PC-9 (cell line): ENCODE data around the gene PSMB9. TPM values are rescaled to one million over a fixed set of nuclear protein-coding genes. Genes with fewer than 3 reads are reported as not detected.
A peak's percentile ranks its signal among the peaks of the same experiment; 100 is the strongest.

Source experiments
- BruUV-seq: library from RNA; stranded (reverse); fragments of 400-500 nt; replicated peaks from 2 replicates; lab custom pipeline; 2021; lab: Mats Ljungman, UMichigan
- CTCF ChIA-PET: fragments of 300-600 bp; sonication (Branson Sonifier 250); formaldehyde crosslinking; loops from one replicate; lab custom pipeline; 2022; ENCODE audit warnings: antibody characterized with exemption; lab: Charles Lee
- POLR2A ChIA-PET: fragments of 300-600 bp; sonication (Branson Sonifier 250); formaldehyde crosslinking; loops from one replicate; lab custom pipeline; 2022; ENCODE audit warnings: antibody characterized with exemption; ENCODE audit not compliant: unreplicated experiment; lab: Charles Lee
- DNase-seq, 2 experiments: peaks; one replicate each; pipeline versions ENCODE4 v3.0.0 to v3.0.0-alpha.2; 2015 to 2022; ENCODE audit warnings: mixed read lengths in 1 of 2
- H2AFZ ChIP-seq: fragments of 200-600 bp; sonication (generic); 2 replicates; pipeline ENCODE4 v1.8.1; 2017; ENCODE audit warnings: antibody characterized with exemption
- H3F3A ChIP-seq: fragments of 200-600 bp; sonication (generic); 2 replicates; pipeline ENCODE4 v1.8.1; 2017; ENCODE audit warnings: antibody characterized with exemption, mild to moderate bottlenecking, low read depth; ENCODE audit not compliant: insufficient read depth
- H3K27ac ChIP-seq: fragments of 200-600 bp; sonication (generic); 2 replicates; pipeline ENCODE4 v1.6.1; 2016; ENCODE audit warnings: mixed run types
- H3K27me3 ChIP-seq: fragments of 200-600 bp; sonication (generic); 2 replicates; pipeline ENCODE4 v1.6.1; 2016; ENCODE audit warnings: low read depth, mixed run types; ENCODE audit not compliant: insufficient read depth
- H3K36me3 ChIP-seq: fragments of 200-600 bp; sonication (generic); 2 replicates; pipeline ENCODE4 v1.6.1; 2016; ENCODE audit warnings: low read depth, mixed run types
- H3K4me1 ChIP-seq: fragments of 200-600 bp; sonication (generic); replicated peaks from 2 replicates; pipeline ENCODE4 v1.6.1; 2016; ENCODE audit warnings: mixed run types; ENCODE audit not compliant: insufficient read depth
- H3K4me2 ChIP-seq: fragments of 200-600 bp; sonication (generic); 2 replicates; pipeline ENCODE4 v1.6.1; 2017; ENCODE audit warnings: mixed run types
- H3K4me3 ChIP-seq: fragments of 200-600 bp; sonication (generic); 2 replicates; pipeline ENCODE4 v1.6.1; 2016; ENCODE audit warnings: mixed run types
- H3K79me2 ChIP-seq: fragments of 200-600 bp; sonication (generic); 2 replicates; pipeline ENCODE4 v1.6.1; 2017; ENCODE audit warnings: low read depth, mixed run types
- H3K9me2 ChIP-seq: fragments of 200-600 bp; sonication (generic); 2 replicates; pipeline ENCODE4 v1.8.1; 2017; ENCODE audit warnings: mild to moderate bottlenecking; ENCODE audit not compliant: insufficient read depth
- H3K9me3 ChIP-seq: fragments of 200-600 bp; sonication (generic); 2 replicates; pipeline ENCODE4 v1.8.1; 2016; ENCODE audit warnings: low read depth; ENCODE audit not compliant: insufficient read depth
- H4K20me1 ChIP-seq: fragments of 200-600 bp; sonication (generic); 2 replicates; pipeline ENCODE4 v1.8.1; 2017; ENCODE audit not compliant: insufficient read depth
- EZH2 ChIP-seq: fragments of 200-600 bp; sonication (generic); IDR thresholded peaks from 2 replicates; pipeline ENCODE4 v1.8.0; 2017; ENCODE audit warnings: antibody characterized with exemption, low read depth
- intact Hi-C: fragments of 100-400 bp; cut with micrococcal nuclease; formaldehyde crosslinking; loops from one replicate; pipeline ENCODE4 v1.10.0; 2022; ENCODE audit not compliant: unreplicated experiment
- total RNA-seq: library from RNA; stranded (reverse); gene quantifications from 2 replicates; pipeline ENCODE4 v1.2.3, GENCODE V29; 2021
- TF ChIP-seq, protein P1 (sequence below): fragments of 200-600 bp; sonication (generic); conservative IDR thresholded peaks from 2 replicates; pipeline ENCODE4 v1.6.1; 2017; ENCODE audit warnings: mixed run types, antibody characterized with exemption, mild to moderate bottlenecking, moderate library complexity

PSMB9 gene
- total RNA-seq, 1 experiment from 2014 or later = 37.6 TPM

DNA sequence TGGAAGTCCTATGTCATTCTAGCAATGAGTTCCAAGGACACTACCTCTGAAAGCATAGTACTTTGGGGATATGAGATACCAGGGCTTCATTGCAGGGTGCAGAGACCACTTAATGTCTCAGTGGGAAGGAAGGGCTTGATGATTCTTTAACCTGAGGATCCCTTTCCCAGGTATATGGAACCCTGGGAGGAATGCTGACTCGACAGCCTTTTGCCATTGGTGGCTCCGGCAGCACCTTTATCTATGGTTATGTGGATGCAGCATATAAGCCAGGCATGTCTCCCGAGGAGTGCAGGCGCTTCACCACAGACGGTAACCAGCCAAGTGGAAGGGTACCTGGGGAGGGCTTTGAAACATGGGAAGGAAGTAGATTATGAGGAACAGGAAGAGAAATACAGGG lies 4.2 kb downstream of the PSMB9 start:
- no peak overlapping the region for H3K4me3 ChIP-seq
- no peaks in the 10 kb centered on the region for H3K79me2 ChIP-seq
- H3K9me2 ChIP-seq = no peaks in the 10 kb centered on the region
- TF ChIP-seq, protein P1, sequence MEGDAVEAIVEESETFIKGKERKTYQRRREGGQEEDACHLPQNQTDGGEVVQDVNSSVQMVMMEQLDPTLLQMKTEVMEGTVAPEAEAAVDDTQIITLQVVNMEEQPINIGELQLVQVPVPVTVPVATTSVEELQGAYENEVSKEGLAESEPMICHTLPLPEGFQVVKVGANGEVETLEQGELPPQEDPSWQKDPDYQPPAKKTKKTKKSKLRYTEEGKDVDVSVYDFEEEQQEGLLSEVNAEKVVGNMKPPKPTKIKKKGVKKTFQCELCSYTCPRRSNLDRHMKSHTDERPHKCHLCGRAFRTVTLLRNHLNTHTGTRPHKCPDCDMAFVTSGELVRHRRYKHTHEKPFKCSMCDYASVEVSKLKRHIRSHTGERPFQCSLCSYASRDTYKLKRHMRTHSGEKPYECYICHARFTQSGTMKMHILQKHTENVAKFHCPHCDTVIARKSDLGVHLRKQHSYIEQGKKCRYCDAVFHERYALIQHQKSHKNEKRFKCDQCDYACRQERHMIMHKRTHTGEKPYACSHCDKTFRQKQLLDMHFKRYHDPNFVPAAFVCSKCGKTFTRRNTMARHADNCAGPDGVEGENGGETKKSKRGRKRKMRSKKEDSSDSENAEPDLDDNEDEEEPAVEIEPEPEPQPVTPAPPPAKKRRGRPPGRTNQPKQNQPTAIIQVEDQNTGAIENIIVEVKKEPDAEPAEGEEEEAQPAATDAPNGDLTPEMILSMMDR = no peak
- TF ChIP-seq EZH2 = no peak
- H3K27me3 ChIP-seq = no peaks in the 10 kb centered on the region
- no peak overlapping the region for H3K27ac ChIP-seq
- intact Hi-C loops = no loop called here
- no peak overlapping the region for H3K4me2 ChIP-seq
- POLR2A ChIA-PET = interaction anchor here (0.6 kb wide), 1 partner anchor 8 kb away, joined by 3 read pairs; no protein-coding TSS in a partner anchor
- peaks cover 15% of the 10 kb centered on the region; the same call in 1 of the 2 replicates for H3F3A ChIP-seq
- no peak overlapping the region for H2AFZ ChIP-seq
- no peaks in the 10 kb centered on the region for H4K20me1 ChIP-seq
- BruUV-seq = no TSS peak
- no peaks in the 10 kb centered on the region for H3K9me3 ChIP-seq
- DNase-seq = no peak
- CTCF ChIA-PET = interaction anchor here (1.2 kb wide), 1 partner anchor 20 kb away, joined by 5 read pairs; the partner anchor contains the start of gene TAP2
- peaks cover 20% of the 10 kb centered on the region for H3K4me1 ChIP-seq
- H3K36me3 ChIP-seq = no peaks in the 10 kb centered on the region

GRCh38 chr6:32860674-32861073 lies 6.7 kb downstream of the PSMB9 start:
- H3K9me3 ChIP-seq = no peaks in the 10 kb centered on the region
- H3F3A ChIP-seq = peaks cover 15% of the 10 kb centered on the region; the same call in 1 of the 2 replicates
- no peaks in the 10 kb centered on the region for H3K36me3 ChIP-seq
- no peak overlapping the region for H3K4me3 ChIP-seq
- H2AFZ ChIP-seq = no peak overlapping the region
- ChIA-PET POLR2A (interaction anchor here (0.6 kb wide), 1 partner anchor 16 kb away, joined by 3 read pairs; no protein-coding TSS in a partner anchor), CTCF (interaction anchor here (0.6 to 1.2 kb wide), 3 partner anchors 22 to 37 kb away, joined by 3 to 11 read pairs (median 3); partner anchors contain the start of gene TAP2)
- intact Hi-C loops = loop anchor here (1.0 to 10.0 kb wide), 2 partner anchors 16 to 66 kb away; partner anchors contain the start of gene PSMB8
- no peaks in the 10 kb centered on the region for H3K9me2 ChIP-seq
- H3K79me2 ChIP-seq = no peaks in the 10 kb centered on the region
- H4K20me1 ChIP-seq = no peaks in the 10 kb centered on the region
- BruUV-seq = no TSS peak
- DNase-seq = no peak
- H3K27me3 ChIP-seq = no peaks in the 10 kb centered on the region
- H3K27ac ChIP-seq = peak overlapping the region; percentile 40; the same call in 1 of the 2 replicates
- peak overlapping the region; percentile 59 for H3K4me2 ChIP-seq
- no peak for TF ChIP-seq EZH2
- TF ChIP-seq, protein P1 = no peak
- H3K4me1 ChIP-seq = peaks cover 20% of the 10 kb centered on the region

- no peak for DNase-seq
- peaks cover 20% of the 10 kb centered on the region for H3K4me1 ChIP-seq
- no peak overlapping the region for H2AFZ ChIP-seq
- intact Hi-C loops = loop anchor here (10.0 kb wide), 1 partner anchor 68 kb away; no protein-coding TSS in a partner anchor
- no peak overlapping the region for H3K4me2 ChIP-seq
- H3K9me2 ChIP-seq = no peaks in the 10 kb centered on the region
- TF ChIP-seq EZH2 = no peak
- TF ChIP-seq, protein P1 = no peak
- ChIA-PET POLR2A (no interaction called here), CTCF (no interaction called here)
- H3K79me2 ChIP-seq = no peaks in the 10 kb centered on the region
- H3K27ac ChIP-seq = no peak overlapping the region
- H3F3A ChIP-seq = peaks cover 15% of the 10 kb centered on the region; the same call in 1 of the 2 replicates
- no peak overlapping the region for H3K4me3 ChIP-seq
- H3K9me3 ChIP-seq = no peaks in the 10 kb centered on the region
- BruUV-seq = no TSS peak
- no peaks in the 10 kb centered on the region for H3K27me3 ChIP-seq
- H4K20me1 ChIP-seq = no peaks in the 10 kb centered on the region
- no peaks in the 10 kb centered on the region for H3K36me3 ChIP-seq
These were observed 8.7 kb downstream of the PSMB9 start for GRCh38 chr6:32862725-32863124.
